Mucosa of stomach (tissue), 1 donor: Measurements from ENCODE around the gene NCAPG2.

Source experiments
- H3K27me3 ChIP-seq: one replicate; pipeline ENCODE4 v1.7.0; 2013; ENCODE audit warnings: mild to moderate bottlenecking, low read length; ENCODE audit not compliant: control insufficient read depth, insufficient read depth
- H3K36me3 ChIP-seq: one replicate; pipeline ENCODE4 v1.7.0; 2013; ENCODE audit warnings: low read length; ENCODE audit not compliant: control insufficient read depth, insufficient read depth
- H3K4me1 ChIP-seq: one replicate; pipeline ENCODE4 v1.7.0; 2013; ENCODE audit warnings: mild to moderate bottlenecking, low read length; ENCODE audit not compliant: control insufficient read depth, insufficient read depth
- H3K4me3 ChIP-seq: one replicate; pipeline ENCODE4 v1.7.0; 2013; ENCODE audit warnings: low read length
- H3K9ac ChIP-seq: one replicate; pipeline ENCODE4 v1.7.0; 2013; ENCODE audit warnings: mild to moderate bottlenecking, low read length, moderate library complexity
- H3K9me3 ChIP-seq: one replicate; pipeline ENCODE4 v1.7.0; 2013; ENCODE audit warnings: mild to moderate bottlenecking, low read length, moderate library complexity; ENCODE audit not compliant: control insufficient read depth
- donor health status: Pancreatic carcinoma.

NCAPG2 gene

GRCh38 chr7:158611541-158611940 is 93.1 kb downstream of the NCAPG2 start:
- Histone ChIP-seq H3K9ac (no peak overlapping the region), H3K27me3 (no peaks in the 10 kb centered on the region), H3K36me3 (no peaks in the 10 kb centered on the region), H3K9me3 (no peaks in the 10 kb centered on the region), H3K4me3 (no peak overlapping the region), H3K4me1 (no peaks in the 10 kb centered on the region)

GRCh38 chr7:158609313-158609974 is 95.2 kb downstream of the NCAPG2 start:
- H3K9ac ChIP-seq = no peak overlapping the region
- no peak overlapping the region for H3K4me3 ChIP-seq
- no peaks in the 10 kb centered on the region for H3K9me3 ChIP-seq
- no peaks in the 10 kb centered on the region for H3K4me1 ChIP-seq
- no peaks in the 10 kb centered on the region for H3K27me3 ChIP-seq
- H3K36me3 ChIP-seq = no peaks in the 10 kb centered on the region

GRCh38 chr7:158607563-158607962 is 97.0 kb downstream of the NCAPG2 start:
- Histone ChIP-seq H3K9me3 (no peaks in the 10 kb centered on the region), H3K4me3 (no peak overlapping the region), H3K36me3 (no peaks in the 10 kb centered on the region), H3K4me1 (no peaks in the 10 kb centered on the region), H3K9ac (no peak overlapping the region), H3K27me3 (no peaks in the 10 kb centered on the region)

- Histone ChIP-seq H3K9ac (no peak overlapping the region), H3K9me3 (no peaks in the 10 kb centered on the region), H3K27me3 (no peaks in the 10 kb centered on the region), H3K4me1 (no peaks in the 10 kb centered on the region), H3K36me3 (no peaks in the 10 kb centered on the region), H3K4me3 (no peak overlapping the region)
Observed at GRCh38 chr7:158606671-158607424, 97.8 kb downstream of the NCAPG2 start.

- Histone ChIP-seq H3K27me3 (no peaks in the 10 kb centered on the region), H3K4me1 (no peaks in the 10 kb centered on the region), H3K9me3 (no peaks in the 10 kb centered on the region), H3K4me3 (no peak overlapping the region), H3K36me3 (no peaks in the 10 kb centered on the region), H3K9ac (no peak overlapping the region)
Observed at GRCh38 chr7:158606129-158606528, 98.5 kb downstream of the NCAPG2 start.

- H3K9ac ChIP-seq = no peak overlapping the region
- H3K36me3 ChIP-seq = no peaks in the 10 kb centered on the region
- no peak overlapping the region for H3K4me3 ChIP-seq
- no peaks in the 10 kb centered on the region for H3K9me3 ChIP-seq
- no peaks in the 10 kb centered on the region for H3K27me3 ChIP-seq
- no peaks in the 10 kb centered on the region for H3K4me1 ChIP-seq
Observed at GRCh38 chr7:158603773-158604755, 100.5 kb downstream of the NCAPG2 start.

- H3K4me1 ChIP-seq = no peaks in the 10 kb centered on the region
- no peak overlapping the region for H3K4me3 ChIP-seq
- H3K36me3 ChIP-seq = no peaks in the 10 kb centered on the region
- no peak overlapping the region for H3K9ac ChIP-seq
- H3K27me3 ChIP-seq = no peaks in the 10 kb centered on the region
- H3K9me3 ChIP-seq = no peaks in the 10 kb centered on the region
Observed at GRCh38 chr7:158602905-158603772, 101.5 kb downstream of the NCAPG2 start.

- Histone ChIP-seq H3K9ac (no peak overlapping the region), H3K4me3 (no peak overlapping the region), H3K36me3 (no peaks in the 10 kb centered on the region)
Observed at GRCh38 chr7:158602041-158602440, 102.6 kb downstream of the NCAPG2 start.

GRCh38 chr7:158601090-158601489 is 103.5 kb downstream of the NCAPG2 start:
- Histone ChIP-seq H3K27me3 (no peaks in the 10 kb centered on the region), H3K36me3 (no peaks in the 10 kb centered on the region), H3K9me3 (no peaks in the 10 kb centered on the region), H3K4me1 (no peaks in the 10 kb centered on the region), H3K9ac (no peak overlapping the region), H3K4me3 (no peak overlapping the region)

More at GRCh38 chr7:158602041-158602440, 102.6 kb downstream of the NCAPG2 start:
- Histone ChIP-seq H3K27me3 (no peaks in the 10 kb centered on the region), H3K9me3 (no peaks in the 10 kb centered on the region), H3K4me1 (no peaks in the 10 kb centered on the region)

GRCh38 chr7:158596745-158597144 is 107.9 kb downstream of the NCAPG2 start:
- Histone ChIP-seq H3K27me3 (no peaks in the 10 kb centered on the region), H3K4me3 (no peak overlapping the region), H3K4me1 (no peaks in the 10 kb centered on the region)

GRCh38 chr7:158596309-158596708 is 108.3 kb downstream of the NCAPG2 start:
- no peak overlapping the region for H3K9ac ChIP-seq
- no peaks in the 10 kb centered on the region for H3K4me1 ChIP-seq
- no peaks in the 10 kb centered on the region for H3K27me3 ChIP-seq
- H3K9me3 ChIP-seq = no peaks in the 10 kb centered on the region
- no peaks in the 10 kb centered on the region for H3K36me3 ChIP-seq
- no peak overlapping the region for H3K4me3 ChIP-seq

More at GRCh38 chr7:158596745-158597144, 107.9 kb downstream of the NCAPG2 start:
- H3K9ac ChIP-seq = no peak overlapping the region
- no peaks in the 10 kb centered on the region for H3K9me3 ChIP-seq
- H3K36me3 ChIP-seq = no peaks in the 10 kb centered on the region
